Measurements from ENCODE around the gene RPL37. TPM values are rescaled to one million over a fixed set of nuclear protein-coding genes. Genes with fewer than 3 reads are reported as not detected.
"Not testable (repeated sequence)": the region's sequence is repeated elsewhere in the genome, so short reads cannot be mapped to it uniquely, and the experiment has no call there.

The RPL37 gene
- total RNA-seq, 4 donors from 2014 or later = 42.4 to 155 (median 92.9) TPM

- Histone ChIP-seq H3K36me3 (no peaks in the 10 kb centered on the region), H3K4me3 (no peak overlapping the region), H3K4me1 (peaks cover 0 to 4% of the 10 kb centered on the region in 2 donors), H3K27ac (no peak overlapping the region), H3K27me3 (no peaks in the 10 kb centered on the region), H3K9me3 (no peaks in the 10 kb centered on the region)
- ATAC-seq = no peak
- TF ChIP-seq, protein P1, sequence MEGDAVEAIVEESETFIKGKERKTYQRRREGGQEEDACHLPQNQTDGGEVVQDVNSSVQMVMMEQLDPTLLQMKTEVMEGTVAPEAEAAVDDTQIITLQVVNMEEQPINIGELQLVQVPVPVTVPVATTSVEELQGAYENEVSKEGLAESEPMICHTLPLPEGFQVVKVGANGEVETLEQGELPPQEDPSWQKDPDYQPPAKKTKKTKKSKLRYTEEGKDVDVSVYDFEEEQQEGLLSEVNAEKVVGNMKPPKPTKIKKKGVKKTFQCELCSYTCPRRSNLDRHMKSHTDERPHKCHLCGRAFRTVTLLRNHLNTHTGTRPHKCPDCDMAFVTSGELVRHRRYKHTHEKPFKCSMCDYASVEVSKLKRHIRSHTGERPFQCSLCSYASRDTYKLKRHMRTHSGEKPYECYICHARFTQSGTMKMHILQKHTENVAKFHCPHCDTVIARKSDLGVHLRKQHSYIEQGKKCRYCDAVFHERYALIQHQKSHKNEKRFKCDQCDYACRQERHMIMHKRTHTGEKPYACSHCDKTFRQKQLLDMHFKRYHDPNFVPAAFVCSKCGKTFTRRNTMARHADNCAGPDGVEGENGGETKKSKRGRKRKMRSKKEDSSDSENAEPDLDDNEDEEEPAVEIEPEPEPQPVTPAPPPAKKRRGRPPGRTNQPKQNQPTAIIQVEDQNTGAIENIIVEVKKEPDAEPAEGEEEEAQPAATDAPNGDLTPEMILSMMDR (IDR thresholded peaks at IDR 0.05 in 4 of 5, conservative IDR thresholded peaks at IDR 0.05 in 1 of 5) = no peak
- no peak for TF ChIP-seq POLR2A (IDR thresholded peaks at IDR 0.05)
- DNase-seq = no peak
- intact Hi-C loops (cut with DNase I; ENCODE audit: low total_unique reads) (loop anchor here (5.0 kb wide), 1 partner anchor 120 kb away; the partner anchor contains the start of gene TTC33), in situ Hi-C loops (cut with MboI; ENCODE audit: low sequenced_read_pairs in 4 of 4) (loop anchor here in 3 of 4 donors (25.0 kb wide), 2 partner anchors 1165 to 1290 kb away; no protein-coding TSS in a partner anchor)
Observed at GRCh38 chr5:40877371-40877988, 42.5 kb upstream of the RPL37 start.

- no peak for DNase-seq
- Histone ChIP-seq H3K36me3 (no peaks in the 10 kb centered on the region), H3K9me3 (no peaks in the 10 kb centered on the region), H3K27me3 (no peaks in the 10 kb centered on the region), H3K4me3 (no peak overlapping the region), H3K27ac (no peak overlapping the region), H3K4me1 (peaks cover 0 to 4% of the 10 kb centered on the region in 2 donors)
- intact Hi-C loops (cut with DNase I; ENCODE audit: low total_unique reads) (loop anchor here (5.0 kb wide), 1 partner anchor 119 kb away; the partner anchor contains the start of gene TTC33), in situ Hi-C loops (cut with MboI; ENCODE audit: low sequenced_read_pairs in 4 of 4) (loop anchor here in 3 of 4 donors (25.0 kb wide), 2 partner anchors 1164 to 1289 kb away; no protein-coding TSS in a partner anchor)
- TF ChIP-seq, protein P1 (IDR thresholded peaks at IDR 0.05 in 4 of 5, conservative IDR thresholded peaks at IDR 0.05 in 1 of 5) = no peak
- no peak for TF ChIP-seq POLR2A (IDR thresholded peaks at IDR 0.05)
- ATAC-seq = no peak
Observed at GRCh38 chr5:40875958-40876357, 40.9 kb upstream of the RPL37 start.

GRCh38 chr5:40873286-40873880 lies 38.4 kb upstream of the RPL37 start:
- Histone ChIP-seq H3K27ac (no peak overlapping the region), H3K27me3 (no peaks in the 10 kb centered on the region), H3K36me3 (no peaks in the 10 kb centered on the region), H3K9me3 (no peaks in the 10 kb centered on the region), H3K4me3 (no peak overlapping the region), H3K4me1 (no peaks in the 10 kb centered on the region)
- DNase-seq (no peak), ATAC-seq (no peak)
- TF ChIP-seq, protein P1 (IDR thresholded peaks at IDR 0.05 in 4 of 5, conservative IDR thresholded peaks at IDR 0.05 in 1 of 5) = no peak
- no peak for TF ChIP-seq POLR2A (IDR thresholded peaks at IDR 0.05)
- in situ Hi-C loops (cut with MboI; ENCODE audit: low sequenced_read_pairs in 4 of 4) = no loop called here
- intact Hi-C loops (cut with DNase I; ENCODE audit: low total_unique reads) = no loop called here

DNA sequence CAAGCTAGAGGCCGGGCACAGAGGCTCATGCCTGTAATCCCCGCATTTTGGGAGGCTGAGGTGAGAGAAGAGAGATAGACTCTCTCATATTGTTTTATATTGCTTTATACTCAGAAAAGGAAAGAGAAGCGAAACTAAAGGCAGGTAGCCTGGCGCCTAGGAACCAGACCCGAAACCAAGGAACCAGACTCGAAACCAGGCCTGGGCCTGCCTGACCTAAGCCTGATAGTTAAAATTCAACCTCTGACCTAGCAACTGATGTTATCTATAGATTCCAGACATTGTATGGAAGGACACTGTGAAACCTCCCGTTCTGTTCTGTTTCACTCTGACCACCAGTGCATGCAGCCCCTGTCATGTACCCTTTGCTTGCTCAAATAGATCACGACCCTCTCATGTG lies 37.2 kb upstream of the RPL37 start:
- in situ Hi-C loops (cut with MboI; ENCODE audit: low sequenced_read_pairs in 4 of 4); H3K27me3 ChIP-seq; ATAC-seq; H3K36me3 ChIP-seq; H3K27ac ChIP-seq; intact Hi-C loops (cut with DNase I; ENCODE audit: low total_unique reads); H3K9me3 ChIP-seq; H3K4me3 ChIP-seq; H3K4me1 ChIP-seq; DNase-seq: not testable (repeated sequence)

- in situ Hi-C loops (cut with MboI; ENCODE audit: low sequenced_read_pairs in 4 of 4) = no loop called here
- Histone ChIP-seq H3K9me3 (no peaks in the 10 kb centered on the region), H3K27ac (no peak overlapping the region), H3K27me3 (no peaks in the 10 kb centered on the region), H3K4me3 (no peak overlapping the region), H3K36me3 (no peaks in the 10 kb centered on the region), H3K4me1 (no peaks in the 10 kb centered on the region)
- no peak for DNase-seq
- TF ChIP-seq POLR2A (IDR thresholded peaks at IDR 0.05) = no peak
- TF ChIP-seq, protein P1 (IDR thresholded peaks at IDR 0.05 in 4 of 5, conservative IDR thresholded peaks at IDR 0.05 in 1 of 5) = no peak
- intact Hi-C loops (cut with DNase I; ENCODE audit: low total_unique reads) = no loop called here
- no peak for ATAC-seq
Observed at GRCh38 chr5:40871177-40871576, 36.2 kb upstream of the RPL37 start.

Measured in gastrocnemius medialis (tissue), 4 donors.